Endodermal cell (in vitro differentiated cells): ENCODE data around the gene KCNE3. TPM values are rescaled to one million over a fixed set of nuclear protein-coding genes. Genes with fewer than 3 reads are reported as not detected.
A peak's percentile ranks its signal among the peaks of the same experiment; 100 is the strongest.

Experiments
- DNase-seq: peaks from one replicate; pipeline ENCODE4 v3.0.0-alpha.2; 2017
- H3K27ac ChIP-seq: 2 replicates; pipeline ENCODE4 v1.5.1; 2013; ENCODE audit warnings: mild to moderate bottlenecking, low read depth, low read length, moderate library complexity
- H3K27me3 ChIP-seq: 2 replicates; pipeline ENCODE4 v1.6.1; 2013; ENCODE audit warnings: mild to moderate bottlenecking, low read length, moderate library complexity; ENCODE audit not compliant: insufficient read depth, control insufficient read depth, poor library complexity, severe bottlenecking
- H3K36me3 ChIP-seq: 2 replicates; pipeline ENCODE4 v1.7.0; 2013; ENCODE audit warnings: mild to moderate bottlenecking, low read length, moderate library complexity; ENCODE audit not compliant: control insufficient read depth, insufficient read depth
- H3K4me1 ChIP-seq: one replicate; pipeline ENCODE4 v1.7.0; 2013; ENCODE audit warnings: low read length; ENCODE audit not compliant: control insufficient read depth, insufficient read depth
- H3K4me3 ChIP-seq: 2 replicates; pipeline ENCODE4 v1.5.1; 2013; ENCODE audit warnings: mild to moderate bottlenecking, low read length, moderate library complexity
- H3K9ac ChIP-seq: 2 replicates; pipeline ENCODE4 v1.6.1; 2013; ENCODE audit warnings: mild to moderate bottlenecking, low read length, moderate library complexity; ENCODE audit not compliant: poor library complexity, severe bottlenecking; ENCODE audit errors: extremely low read depth
- H3K9me3 ChIP-seq: 2 replicates; pipeline ENCODE4 v1.6.1; 2013; ENCODE audit warnings: mild to moderate bottlenecking, low read length, moderate library complexity; ENCODE audit not compliant: control insufficient read depth
- H3K27ac Mint-ChIP-seq: 2 replicates; pipeline ENCODE4 v1.8.0; 2020; ENCODE audit warnings: mixed read lengths
- H3K27me3 Mint-ChIP-seq: 2 replicates; pipeline ENCODE4 v1.8.0; 2021; ENCODE audit warnings: mild to moderate bottlenecking, mixed read lengths; ENCODE audit not compliant: insufficient read depth
- H3K36me3 Mint-ChIP-seq: 2 replicates; pipeline ENCODE4 v1.8.0; 2020; ENCODE audit warnings: low read depth, mixed read lengths
- H3K4me1 Mint-ChIP-seq: 2 replicates; pipeline ENCODE4 v1.8.0; 2020; ENCODE audit warnings: mixed read lengths
- H3K4me3 Mint-ChIP-seq: 2 replicates; pipeline ENCODE4 v1.8.0; 2020; ENCODE audit warnings: mild to moderate bottlenecking, moderate library complexity, mixed read lengths
- H3K9me3 Mint-ChIP-seq: 2 replicates; pipeline ENCODE4 v1.8.0; 2020; ENCODE audit warnings: mild to moderate bottlenecking, mixed read lengths
- WGBS, 2 experiments: methylation state at CpG; one replicate each; pipeline versions ENCODE4 v1.1.5 to v1.1.7; 2013; ENCODE audit warnings: missing lambda C conversion rate in 2 of 2, mixed read lengths in 1 of 2; ENCODE audit not compliant: insufficient coverage in 1 of 2, insufficient read length in 1 of 2; 5-methylcytosine and 5-hydroxymethylcytosine counted together
- total RNA-seq, 2 donors: library from RNA; stranded (reverse); fragmentation: NEBNext Ultra II Directional in 1 of 2; extraction: Animal tissue kit (Norgen Biotek cat#: 25700) in 1 of 2; gene quantifications; 2 replicates in 1 of 2; 3 replicates in 1 of 2; pipeline ENCODE4 v1.2.1, GENCODE V29; 2021
- TF ChIP-seq, protein P1 (sequence below): fragments of 200-600 bp; sonication (generic); conservative IDR thresholded peaks from 2 replicates; pipeline ENCODE4 v1.5.0; 2021; ENCODE audit warnings: antibody characterized with exemption, mild to moderate bottlenecking

KCNE3 gene
- total RNA-seq, 2 donors from 2014 or later, result 3.6 to 9.0 TPM

DNA sequence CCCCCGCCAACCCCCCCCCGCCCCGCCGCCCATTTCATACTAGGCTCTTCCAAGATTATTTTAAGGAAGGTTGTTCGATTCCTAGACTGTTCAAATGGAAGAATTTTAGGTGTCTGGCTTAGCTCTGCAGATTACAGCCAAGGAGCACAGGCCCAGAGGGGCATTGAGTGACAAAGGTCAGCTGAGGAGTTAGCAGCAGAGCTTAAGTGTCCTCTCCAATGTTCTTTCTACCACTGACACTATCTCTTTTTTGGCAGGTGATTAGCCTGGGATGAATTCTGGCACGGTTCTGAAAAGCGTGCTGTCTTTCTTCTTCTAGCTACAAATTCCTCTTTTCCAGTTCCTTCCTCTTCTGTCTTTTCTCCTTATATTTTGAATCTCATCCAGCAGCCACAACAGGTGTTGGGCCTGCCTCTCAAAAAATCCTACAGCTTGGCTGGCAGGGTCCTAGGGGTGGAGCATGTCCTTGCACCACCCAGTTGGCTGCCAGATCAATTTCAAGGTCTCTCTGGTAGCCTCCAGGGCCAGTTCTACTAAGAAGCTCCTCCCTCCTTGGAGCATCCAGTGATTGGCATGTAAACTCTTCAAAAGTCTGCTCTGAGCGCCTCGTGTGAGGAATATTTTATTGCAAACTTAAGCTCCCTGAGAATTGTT is 23.0 kb downstream of the KCNE3 start:
- H3K36me3 ChIP-seq, result no peaks in the 10 kb centered on the region
- Mint-ChIP-seq H3K27ac (peak overlapping the region; percentile 65), H3K4me3 (no peak overlapping the region), H3K36me3 (no peaks in the 10 kb centered on the region), H3K4me1 (peaks cover 32% of the 10 kb centered on the region), H3K9me3 (no peaks in the 10 kb centered on the region), H3K27me3 (no peaks in the 10 kb centered on the region)
- H3K4me1 ChIP-seq, result peaks cover 10% of the 10 kb centered on the region
- H3K27ac ChIP-seq, result no peak overlapping the region
- H3K27me3 ChIP-seq, result no peaks in the 10 kb centered on the region
- H3K9ac ChIP-seq, result no peak overlapping the region
- WGBS, 2 experiments, result 89 to 93% methylated on average over 5 to 9 of the region's 9 CpGs
- TF ChIP-seq, protein P1, sequence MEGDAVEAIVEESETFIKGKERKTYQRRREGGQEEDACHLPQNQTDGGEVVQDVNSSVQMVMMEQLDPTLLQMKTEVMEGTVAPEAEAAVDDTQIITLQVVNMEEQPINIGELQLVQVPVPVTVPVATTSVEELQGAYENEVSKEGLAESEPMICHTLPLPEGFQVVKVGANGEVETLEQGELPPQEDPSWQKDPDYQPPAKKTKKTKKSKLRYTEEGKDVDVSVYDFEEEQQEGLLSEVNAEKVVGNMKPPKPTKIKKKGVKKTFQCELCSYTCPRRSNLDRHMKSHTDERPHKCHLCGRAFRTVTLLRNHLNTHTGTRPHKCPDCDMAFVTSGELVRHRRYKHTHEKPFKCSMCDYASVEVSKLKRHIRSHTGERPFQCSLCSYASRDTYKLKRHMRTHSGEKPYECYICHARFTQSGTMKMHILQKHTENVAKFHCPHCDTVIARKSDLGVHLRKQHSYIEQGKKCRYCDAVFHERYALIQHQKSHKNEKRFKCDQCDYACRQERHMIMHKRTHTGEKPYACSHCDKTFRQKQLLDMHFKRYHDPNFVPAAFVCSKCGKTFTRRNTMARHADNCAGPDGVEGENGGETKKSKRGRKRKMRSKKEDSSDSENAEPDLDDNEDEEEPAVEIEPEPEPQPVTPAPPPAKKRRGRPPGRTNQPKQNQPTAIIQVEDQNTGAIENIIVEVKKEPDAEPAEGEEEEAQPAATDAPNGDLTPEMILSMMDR, result no peak
- no peaks in the 10 kb centered on the region for H3K9me3 ChIP-seq
- peak; percentile 60 for DNase-seq
- H3K4me3 ChIP-seq, result no peak overlapping the region

DNA sequence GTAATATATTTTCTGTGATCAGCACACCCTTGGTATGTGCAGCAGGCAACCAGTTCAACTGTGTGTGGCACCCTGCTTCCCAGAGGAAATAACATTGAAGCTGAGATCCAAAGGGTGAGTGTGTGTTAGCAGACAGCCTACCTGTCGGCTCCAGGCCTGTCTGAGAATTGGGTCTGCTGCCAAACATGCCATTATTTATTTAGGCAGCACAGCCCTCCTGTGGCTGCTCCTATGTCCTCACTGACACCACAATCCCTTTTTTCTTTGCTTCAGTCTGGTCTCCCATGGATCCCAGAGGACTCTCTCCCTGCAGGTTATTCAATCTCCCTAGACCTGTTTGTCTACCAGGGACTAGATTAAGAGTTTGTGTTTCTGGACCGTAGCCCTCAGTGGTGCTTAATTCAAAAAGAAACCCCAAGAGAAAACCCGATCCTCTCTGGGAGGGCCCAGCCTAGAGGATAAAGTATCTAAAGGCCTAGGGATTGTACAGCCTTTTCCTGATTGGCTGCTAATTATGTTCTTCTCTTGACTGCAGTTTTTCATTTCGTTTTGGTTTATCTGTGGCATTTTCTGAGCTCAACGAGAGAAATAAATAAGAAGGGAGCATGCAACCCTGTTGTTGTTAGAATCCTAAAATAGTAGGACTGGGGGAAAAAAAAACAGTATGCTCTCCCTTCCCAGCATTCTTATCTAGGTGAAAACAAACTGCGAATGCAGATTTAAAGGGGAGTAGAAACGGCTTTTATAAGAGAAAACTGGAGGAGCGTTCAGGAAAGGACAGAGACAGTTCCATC is 24.1 kb downstream of the KCNE3 start:
- DNase-seq, result peak; percentile 75
- TF ChIP-seq, protein P1, result peak; percentile 44
- no peaks in the 10 kb centered on the region for H3K27me3 ChIP-seq
- H3K4me1 ChIP-seq, result peaks cover 10% of the 10 kb centered on the region
- no peaks in the 10 kb centered on the region for H3K36me3 ChIP-seq
- H3K27ac Mint-ChIP-seq, result peak overlapping the region; percentile 87
- H3K27ac ChIP-seq, result no peak overlapping the region
- H3K9me3 Mint-ChIP-seq, result no peaks in the 10 kb centered on the region
- peak overlapping the region; percentile 14 for H3K4me3 Mint-ChIP-seq
- H3K4me3 ChIP-seq, result peak overlapping the region; percentile 39
- no peaks in the 10 kb centered on the region for H3K9me3 ChIP-seq
- H3K4me1 Mint-ChIP-seq, result peaks cover 32% of the 10 kb centered on the region
- H3K36me3 Mint-ChIP-seq, result no peaks in the 10 kb centered on the region
- WGBS, 2 experiments, result 54 to 63% methylated on average over 4 to 8 of the region's 8 CpGs
- H3K27me3 Mint-ChIP-seq, result no peaks in the 10 kb centered on the region
- H3K9ac ChIP-seq, result no peak overlapping the region

DNA sequence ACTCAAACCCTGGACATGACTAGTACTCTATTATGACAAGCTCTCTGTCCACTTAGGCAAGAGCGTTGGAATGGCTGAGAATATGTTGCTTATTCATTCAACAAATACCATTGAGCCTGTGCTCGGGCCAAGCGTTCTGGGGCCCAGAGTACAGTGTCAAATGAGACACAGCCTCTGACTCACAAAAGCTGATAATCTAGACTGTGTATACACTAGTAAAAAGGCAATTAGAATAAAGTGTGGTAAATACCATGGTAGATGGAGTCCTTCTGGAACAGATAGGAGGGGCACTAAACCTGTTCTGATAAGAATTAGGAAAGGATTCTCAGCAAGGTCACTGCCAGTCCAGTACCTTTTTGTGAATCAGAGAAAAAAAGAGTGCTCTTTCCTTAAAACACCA is 24.7 kb downstream of the KCNE3 start:
- H3K4me1 Mint-ChIP-seq, result peaks cover 32% of the 10 kb centered on the region

More for the DNA sequence above, 24.7 kb downstream of the KCNE3 start:
- Mint-ChIP-seq H3K9me3 (no peaks in the 10 kb centered on the region), H3K27ac (peak overlapping the region; percentile 37), H3K27me3 (no peaks in the 10 kb centered on the region), H3K4me3 (no peak overlapping the region), H3K36me3 (no peaks in the 10 kb centered on the region)
- 94 to 100% methylated on average over 2 to 3 of the region's 3 CpGs for WGBS, 2 experiments
- H3K4me1 ChIP-seq, result peaks cover 10% of the 10 kb centered on the region
- no peak for DNase-seq
- TF ChIP-seq, protein P1, result no peak
- no peaks in the 10 kb centered on the region for H3K36me3 ChIP-seq
- H3K27me3 ChIP-seq, result no peaks in the 10 kb centered on the region
- peak overlapping the region; percentile 39 for H3K4me3 ChIP-seq
- H3K27ac ChIP-seq, result no peak overlapping the region
- H3K9me3 ChIP-seq, result no peaks in the 10 kb centered on the region
- no peak overlapping the region for H3K9ac ChIP-seq
